Measurements from ENCODE around the gene DGLUCY.

DGLUCY gene

DNA sequence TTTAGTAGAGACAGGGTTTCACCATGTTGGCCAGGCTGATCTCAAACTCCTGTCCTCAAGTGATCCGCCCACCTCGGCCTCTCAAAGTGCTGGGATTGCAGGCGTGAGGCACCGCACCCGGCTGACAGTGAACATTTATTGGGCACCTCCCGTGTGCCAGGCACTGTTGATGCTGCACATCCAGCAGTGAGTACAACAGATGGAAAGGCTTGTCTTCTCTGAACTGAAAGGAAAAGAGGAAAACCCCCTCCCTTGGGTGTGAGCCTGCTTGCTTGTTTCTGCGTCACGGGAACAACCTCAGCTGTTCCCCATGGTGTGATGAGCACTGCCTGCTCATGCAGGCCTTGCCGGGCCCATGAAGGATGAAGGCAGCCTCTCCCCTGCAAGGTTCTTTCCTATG is 39.5 kb downstream of the DGLUCY start (continued):
- TF ChIP-seq KLF1 (tag by site-specific recombination; IDR thresholded peaks at IDR 0.05) = peak; percentile 92
- TF ChIP-seq ZNF548 (tag by site-specific recombination; IDR thresholded peaks at IDR 0.05) = no peak
- no peak for TF ChIP-seq ZNF658 (tag by site-specific recombination; IDR thresholded peaks at IDR 0.05)
- TF ChIP-seq, protein P1, sequence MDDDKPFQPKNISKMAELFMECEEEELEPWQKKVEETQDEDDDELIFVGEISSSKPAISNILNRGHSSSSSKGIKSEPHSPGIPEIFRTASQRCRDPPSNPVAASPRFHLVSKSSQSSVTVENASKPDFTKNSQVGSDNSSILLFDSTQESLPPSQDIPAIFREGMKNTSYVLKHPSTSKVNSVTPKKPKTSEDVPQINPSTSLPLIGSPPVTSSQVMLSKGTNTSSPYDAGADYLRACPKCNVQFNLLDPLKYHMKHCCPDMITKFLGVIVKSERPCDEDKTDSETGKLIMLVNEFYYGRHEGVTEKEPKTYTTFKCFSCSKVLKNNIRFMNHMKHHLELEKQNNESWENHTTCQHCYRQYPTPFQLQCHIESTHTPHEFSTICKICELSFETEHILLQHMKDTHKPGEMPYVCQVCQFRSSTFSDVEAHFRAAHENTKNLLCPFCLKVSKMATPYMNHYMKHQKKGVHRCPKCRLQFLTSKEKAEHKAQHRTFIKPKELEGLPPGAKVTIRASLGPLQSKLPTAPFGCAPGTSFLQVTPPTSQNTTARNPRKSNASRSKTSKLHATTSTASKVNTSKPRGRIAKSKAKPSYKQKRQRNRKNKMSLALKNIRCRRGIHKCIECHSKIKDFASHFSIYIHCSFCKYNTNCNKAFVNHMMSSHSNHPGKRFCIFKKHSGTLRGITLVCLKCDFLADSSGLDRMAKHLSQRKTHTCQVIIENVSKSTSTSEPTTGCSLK (tag by site-specific recombination; IDR thresholded peaks at IDR 0.05) = no peak
- TF ChIP-seq ZNF211 (tag by site-specific recombination; IDR thresholded peaks at IDR 0.05; ENCODE audit: low read depth) = no peak
- no peak for TF ChIP-seq ZNF416 (tag by site-specific recombination; IDR thresholded peaks at IDR 0.05)
- TF ChIP-seq SETDB1 (IDR thresholded peaks at IDR 0.05; ENCODE audit: insufficient read length, low read length) = no peak
- TF ChIP-seq ZNF596 (tag by site-specific recombination; IDR thresholded peaks at IDR 0.05) = no peak
- TF ChIP-seq GLIS2 (tag by site-specific recombination; IDR thresholded peaks at IDR 0.05) = no peak
- TF ChIP-seq ZNF626 (tag by site-specific recombination; IDR thresholded peaks at IDR 0.05) = no peak
- TF ChIP-seq, protein P2, sequence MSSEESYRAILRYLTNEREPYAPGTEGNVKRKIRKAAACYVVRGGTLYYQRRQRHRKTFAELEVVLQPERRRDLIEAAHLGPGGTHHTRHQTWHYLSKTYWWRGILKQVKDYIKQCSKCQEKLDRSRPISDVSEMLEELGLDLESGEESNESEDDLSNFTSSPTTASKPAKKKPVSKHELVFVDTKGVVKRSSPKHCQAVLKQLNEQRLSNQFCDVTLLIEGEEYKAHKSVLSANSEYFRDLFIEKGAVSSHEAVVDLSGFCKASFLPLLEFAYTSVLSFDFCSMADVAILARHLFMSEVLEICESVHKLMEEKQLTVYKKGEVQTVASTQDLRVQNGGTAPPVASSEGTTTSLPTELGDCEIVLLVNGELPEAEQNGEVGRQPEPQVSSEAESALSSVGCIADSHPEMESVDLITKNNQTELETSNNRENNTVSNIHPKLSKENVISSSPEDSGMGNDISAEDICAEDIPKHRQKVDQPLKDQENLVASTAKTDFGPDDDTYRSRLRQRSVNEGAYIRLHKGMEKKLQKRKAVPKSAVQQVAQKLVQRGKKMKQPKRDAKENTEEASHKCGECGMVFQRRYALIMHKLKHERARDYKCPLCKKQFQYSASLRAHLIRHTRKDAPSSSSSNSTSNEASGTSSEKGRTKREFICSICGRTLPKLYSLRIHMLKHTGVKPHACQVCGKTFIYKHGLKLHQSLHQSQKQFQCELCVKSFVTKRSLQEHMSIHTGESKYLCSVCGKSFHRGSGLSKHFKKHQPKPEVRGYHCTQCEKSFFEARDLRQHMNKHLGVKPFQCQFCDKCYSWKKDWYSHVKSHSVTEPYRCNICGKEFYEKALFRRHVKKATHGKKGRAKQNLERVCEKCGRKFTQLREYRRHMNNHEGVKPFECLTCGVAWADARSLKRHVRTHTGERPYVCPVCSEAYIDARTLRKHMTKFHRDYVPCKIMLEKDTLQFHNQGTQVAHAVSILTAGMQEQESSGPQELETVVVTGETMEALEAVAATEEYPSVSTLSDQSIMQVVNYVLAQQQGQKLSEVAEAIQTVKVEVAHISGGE (tag by site-specific recombination; conservative IDR thresholded peaks at IDR 0.05; ENCODE audit: low read depth) = no peak
- TF ChIP-seq ZNF221 (tag by site-specific recombination; IDR thresholded peaks at IDR 0.05; ENCODE audit: borderline replicate concordance) = no peak
- no peak for TF ChIP-seq ZNF133 (tag by site-specific recombination; IDR thresholded peaks at IDR 0.05)
- TF ChIP-seq YY2 (tag by site-specific recombination; IDR thresholded peaks at IDR 0.05) = no peak
- TF ChIP-seq SALL2 (tag by site-specific recombination; IDR thresholded peaks at IDR 0.05; ENCODE audit: borderline replicate concordance) = no peak
- TF ChIP-seq ZNF10 (tag by site-specific recombination; IDR thresholded peaks at IDR 0.05) = no peak
- TF ChIP-seq, protein P3, sequence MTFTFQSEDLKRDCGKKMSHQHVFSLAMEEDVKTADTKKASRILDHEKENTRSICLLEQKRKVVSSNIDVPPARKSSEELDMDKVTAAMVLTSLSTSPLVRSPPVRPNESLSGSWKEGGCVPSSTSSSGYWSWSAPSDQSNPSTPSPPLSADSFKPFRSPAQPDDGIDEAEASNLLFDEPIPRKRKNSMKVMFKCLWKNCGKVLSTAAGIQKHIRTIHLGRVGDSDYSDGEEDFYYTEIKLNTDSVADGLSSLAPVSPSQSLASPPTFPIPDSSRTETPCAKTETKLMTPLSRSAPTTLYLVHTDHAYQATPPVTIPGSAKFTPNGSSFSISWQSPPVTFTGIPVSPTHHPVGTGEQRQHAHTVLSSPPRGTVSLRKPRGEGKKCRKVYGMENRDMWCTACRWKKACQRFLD (tag by site-specific recombination; IDR thresholded peaks at IDR 0.05) = no peak
- no peak for TF ChIP-seq ZNF701 (tag by site-specific recombination; IDR thresholded peaks at IDR 0.05)
- TF ChIP-seq ZNF768 (tag by site-specific recombination; IDR thresholded peaks at IDR 0.05) = no peak
- TF ChIP-seq ZBTB21 (tag by site-specific recombination; IDR thresholded peaks at IDR 0.05) = no peak
- TF ChIP-seq IKZF3 (tag by site-specific recombination; IDR thresholded peaks at IDR 0.05) = no peak
